ENCODE results near the gene ERICH4. TPM values are rescaled to one million over a fixed set of nuclear protein-coding genes. Genes with fewer than 3 reads are reported as not detected.
A peak's percentile ranks its signal among the peaks of the same experiment; 100 is the strongest.

The ERICH4 gene
- total RNA-seq, 1 donor from 2014 or later: not detected

GRCh38 chr19:41411100-41411967, 31.6 kb upstream of the ERICH4 start:
- no peak overlapping the region for H3K4me3 ChIP-seq
- intact Hi-C loops (cut with DNase I): no loop called here
- peaks cover 39% of the 10 kb centered on the region for H3K36me3 ChIP-seq
- no peaks in the 10 kb centered on the region for H3K27me3 ChIP-seq
- no peak for TF ChIP-seq CTCF (IDR thresholded peaks at IDR 0.05)
- H3K9me3 ChIP-seq: no peaks in the 10 kb centered on the region
- DNase-seq (no peak), ATAC-seq (no peak)
- H3K4me1 ChIP-seq: peaks cover 63% of the 10 kb centered on the region
- peak overlapping the region; percentile 51 for H3K27ac ChIP-seq

GRCh38 chr19:41411968-41412265, 31.0 kb upstream of the ERICH4 start:
- intact Hi-C loops (cut with DNase I): no loop called here
- H3K27me3 ChIP-seq: no peaks in the 10 kb centered on the region
- H3K36me3 ChIP-seq: peaks cover 45% of the 10 kb centered on the region
- no peak for TF ChIP-seq CTCF (IDR thresholded peaks at IDR 0.05)
- no peak overlapping the region for H3K4me3 ChIP-seq
- no peak for DNase-seq
- H3K27ac ChIP-seq: peak overlapping the region; percentile 51
- H3K4me1 ChIP-seq: peaks cover 58% of the 10 kb centered on the region
- no peak for ATAC-seq
- no peaks in the 10 kb centered on the region for H3K9me3 ChIP-seq

- peaks cover 47% of the 10 kb centered on the region for H3K4me1 ChIP-seq
- no peak for DNase-seq
- intact Hi-C loops (cut with DNase I): no loop called here
- H3K9me3 ChIP-seq: no peaks in the 10 kb centered on the region
- no peak for ATAC-seq
- no peak overlapping the region for H3K27ac ChIP-seq
- no peak for TF ChIP-seq CTCF (IDR thresholded peaks at IDR 0.05)
- no peaks in the 10 kb centered on the region for H3K27me3 ChIP-seq
- no peak overlapping the region for H3K4me3 ChIP-seq
- H3K36me3 ChIP-seq: peaks cover 53% of the 10 kb centered on the region
Observed at GRCh38 chr19:41412953-41413352, 30.0 kb upstream of the ERICH4 start.

- Histone ChIP-seq H3K27ac (no peak overlapping the region), H3K27me3 (no peaks in the 10 kb centered on the region), H3K4me1 (peaks cover 37% of the 10 kb centered on the region), H3K36me3 (peaks cover 63% of the 10 kb centered on the region), H3K4me3 (no peak overlapping the region), H3K9me3 (no peaks in the 10 kb centered on the region)
- no peak for DNase-seq
- no peak for TF ChIP-seq CTCF (IDR thresholded peaks at IDR 0.05)
- peak; percentile 6 for ATAC-seq
- intact Hi-C loops (cut with DNase I): no loop called here
Observed at GRCh38 chr19:41413947-41414346, 29.0 kb upstream of the ERICH4 start.

GRCh38 chr19:41414461-41414860, 28.5 kb upstream of the ERICH4 start:
- H3K4me3 ChIP-seq: no peak overlapping the region
- no peaks in the 10 kb centered on the region for H3K27me3 ChIP-seq
- no peak for TF ChIP-seq CTCF (IDR thresholded peaks at IDR 0.05)
- no peaks in the 10 kb centered on the region for H3K9me3 ChIP-seq
- peaks cover 68% of the 10 kb centered on the region for H3K36me3 ChIP-seq
- peak overlapping the region; percentile 42 for H3K27ac ChIP-seq
- intact Hi-C loops (cut with DNase I): no loop called here
- DNase-seq (no peak), ATAC-seq (no peak)
- peaks cover 32% of the 10 kb centered on the region for H3K4me1 ChIP-seq
